Suprapubic skin (tissue), 3 donors: ENCODE results near the gene CADM4.

Experiments
- POLR2A ChIP-seq, 2 donors: fragments of 450-650 bp; IDR thresholded peaks; one replicate each; pipeline ENCODE4 v1.6.1; 2017; ENCODE audit warnings: antibody characterized with exemption in 2 of 2, mild to moderate bottlenecking in 2 of 2, moderate library complexity in 2 of 2
- TF ChIP-seq, protein P1 (sequence below), 2 donors: fragments of 200-600 bp in 1 of 2; fragments of 450-650 bp in 1 of 2; sonication (generic) in 1 of 2; IDR thresholded peaks; one replicate each; pipeline ENCODE4 v1.5.1; 2016 to 2019; ENCODE audit warnings: antibody characterized with exemption in 2 of 2, mild to moderate bottlenecking in 1 of 2, moderate library complexity in 1 of 2

DNA sequence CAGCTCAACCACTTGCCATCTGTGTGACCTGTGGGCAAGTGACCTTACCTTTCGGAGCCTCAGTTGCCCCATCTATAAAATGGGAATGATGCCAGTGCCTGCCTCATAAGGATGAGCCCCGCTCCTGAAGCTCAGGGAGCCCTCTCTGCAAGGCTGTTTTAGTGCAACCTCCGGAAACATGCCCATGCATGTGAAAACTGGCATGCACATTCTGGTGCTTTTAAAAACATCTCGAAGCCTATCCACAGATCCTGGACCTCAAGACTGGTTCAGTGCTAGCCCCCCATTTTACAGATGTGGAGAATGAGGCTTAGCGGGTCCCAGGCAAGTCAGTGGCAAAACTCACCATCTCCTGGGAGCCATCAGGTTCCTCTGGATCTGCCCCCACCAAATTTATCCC is 5.6 kb downstream of the CADM4 start:
- TF ChIP-seq, protein P1, sequence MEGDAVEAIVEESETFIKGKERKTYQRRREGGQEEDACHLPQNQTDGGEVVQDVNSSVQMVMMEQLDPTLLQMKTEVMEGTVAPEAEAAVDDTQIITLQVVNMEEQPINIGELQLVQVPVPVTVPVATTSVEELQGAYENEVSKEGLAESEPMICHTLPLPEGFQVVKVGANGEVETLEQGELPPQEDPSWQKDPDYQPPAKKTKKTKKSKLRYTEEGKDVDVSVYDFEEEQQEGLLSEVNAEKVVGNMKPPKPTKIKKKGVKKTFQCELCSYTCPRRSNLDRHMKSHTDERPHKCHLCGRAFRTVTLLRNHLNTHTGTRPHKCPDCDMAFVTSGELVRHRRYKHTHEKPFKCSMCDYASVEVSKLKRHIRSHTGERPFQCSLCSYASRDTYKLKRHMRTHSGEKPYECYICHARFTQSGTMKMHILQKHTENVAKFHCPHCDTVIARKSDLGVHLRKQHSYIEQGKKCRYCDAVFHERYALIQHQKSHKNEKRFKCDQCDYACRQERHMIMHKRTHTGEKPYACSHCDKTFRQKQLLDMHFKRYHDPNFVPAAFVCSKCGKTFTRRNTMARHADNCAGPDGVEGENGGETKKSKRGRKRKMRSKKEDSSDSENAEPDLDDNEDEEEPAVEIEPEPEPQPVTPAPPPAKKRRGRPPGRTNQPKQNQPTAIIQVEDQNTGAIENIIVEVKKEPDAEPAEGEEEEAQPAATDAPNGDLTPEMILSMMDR (IDR thresholded peaks at IDR 0.05): no peak
- no peak for TF ChIP-seq POLR2A (IDR thresholded peaks at IDR 0.05)
